ENCODE results near the gene METAP2. TPM values are rescaled to one million over a fixed set of nuclear protein-coding genes. Genes with fewer than 3 reads are reported as not detected.

The METAP2 gene
- total and polyA plus RNA-seq, 12 donors: 41.3 to 86.4 (median 58.4) TPM

DNA sequence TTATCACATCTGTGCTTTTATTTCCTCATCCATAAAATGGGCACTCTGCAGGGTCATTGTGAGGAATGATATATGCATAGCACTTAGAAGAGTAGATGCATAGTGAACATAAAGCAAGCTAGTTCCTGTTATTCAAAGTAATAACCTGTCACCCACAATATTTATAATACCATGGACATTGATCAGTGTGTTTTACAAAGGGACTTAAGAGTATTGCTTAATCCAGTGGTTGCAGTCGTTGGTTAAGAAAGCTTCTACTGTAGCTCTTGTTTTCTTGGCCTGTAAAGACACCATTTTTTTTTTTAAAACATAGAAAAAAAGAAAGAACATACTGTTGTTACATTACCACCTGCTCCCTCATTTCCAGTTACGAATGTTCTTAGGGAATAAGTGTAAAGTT is 13.1 kb downstream of the METAP2 start:
- H3K27me3 ChIP-seq: no peaks in the 10 kb centered on the region
- peaks cover 0 to 17% (median 4%) of the 10 kb centered on the region in 9 donors for H3K4me1 ChIP-seq
- H3K27ac ChIP-seq: no peak overlapping the region
- no peak overlapping the region for H3K4me3 ChIP-seq
- H3K36me3 ChIP-seq: peaks cover 0 to 89% (median 19%) of the 10 kb centered on the region in 9 donors
- intact Hi-C loops (cut with DNase I): no loop called here
- TF ChIP-seq CTCF (IDR thresholded peaks at IDR 0.05): no peak
- WGBS, 2 donors: 77 to 94% methylated on average over 2 of the region's 2 CpGs
- ATAC-seq (no peak), DNase-seq (no peak)
- H3K9me3 ChIP-seq: no peaks in the 10 kb centered on the region

DNA sequence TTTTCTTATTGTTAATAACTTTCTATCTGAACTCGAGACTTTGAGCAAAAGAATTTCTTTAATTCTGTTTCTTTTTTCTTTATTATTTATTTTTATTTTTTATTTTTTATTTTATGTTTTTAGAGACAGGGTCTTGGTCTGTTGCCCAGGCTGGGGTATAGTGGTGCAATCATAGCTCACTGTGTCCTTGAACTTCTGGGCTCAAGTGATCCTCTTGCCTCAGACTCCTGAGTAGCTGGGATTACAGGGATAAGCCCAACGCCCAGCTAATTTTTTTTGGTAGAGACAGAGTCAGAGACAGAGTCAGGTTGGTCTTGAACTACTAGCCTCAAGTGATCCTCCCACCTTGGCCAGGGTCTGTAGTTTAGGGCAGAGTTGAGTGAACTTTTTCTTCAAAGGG is 18.5 kb downstream of the METAP2 start:
- Histone ChIP-seq H3K36me3 (peaks cover 0 to 99% (median 37%) of the 10 kb centered on the region in 9 donors), H3K4me1 (no peaks in the 10 kb centered on the region), H3K4me3 (no peak overlapping the region), H3K9me3 (no peaks in the 10 kb centered on the region), H3K27ac (no peak overlapping the region), H3K27me3 (no peaks in the 10 kb centered on the region)
- ATAC-seq (no peak), DNase-seq (no peak)
- intact Hi-C loops (cut with DNase I): no loop called here
- WGBS, 2 donors: 96% methylated on average over 2 of the region's 2 CpGs
- TF ChIP-seq CTCF (IDR thresholded peaks at IDR 0.05): no peak

- H3K4me3 ChIP-seq: no peak overlapping the region
Observed at GRCh38 chr12:95494888-95495287, 20.9 kb downstream of the METAP2 start.

DNA sequence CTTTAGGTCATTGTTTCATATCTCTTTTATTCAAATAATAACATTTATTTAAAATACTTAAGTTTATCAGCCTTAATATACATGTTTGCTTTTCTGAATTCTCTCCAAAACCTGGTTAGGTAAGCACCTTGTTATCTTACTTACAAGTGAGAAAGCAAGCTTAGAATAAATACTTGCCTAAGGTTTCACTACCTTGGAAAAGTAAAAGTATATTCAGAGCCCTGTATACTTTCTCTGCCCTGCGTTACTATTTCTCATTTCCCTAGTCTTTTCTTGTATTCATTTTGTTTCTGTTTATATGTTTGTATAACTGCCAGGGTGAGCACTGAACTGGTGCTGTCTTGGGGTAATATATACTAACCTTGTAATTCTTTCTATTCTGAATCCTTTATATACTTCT is 21.5 kb downstream of the METAP2 start:
- intact Hi-C loops (cut with DNase I): no loop called here
- 92 to 98% methylated on average over 1 of the region's 1 CpG for WGBS, 2 donors
- Histone ChIP-seq H3K27ac (no peak overlapping the region), H3K4me1 (no peaks in the 10 kb centered on the region), H3K4me3 (no peak overlapping the region), H3K9me3 (peaks cover 0 to 9% (median 0%) of the 10 kb centered on the region in 11 donors), H3K27me3 (no peaks in the 10 kb centered on the region), H3K36me3 (peaks cover 0 to 99% (median 53%) of the 10 kb centered on the region in 9 donors)
- DNase-seq (no peak), ATAC-seq (no peak)
- TF ChIP-seq CTCF (IDR thresholded peaks at IDR 0.05): no peak

More at GRCh38 chr12:95494888-95495287, 20.9 kb downstream of the METAP2 start:
- peaks cover 0 to 99% (median 53%) of the 10 kb centered on the region in 9 donors for H3K36me3 ChIP-seq
- H3K27me3 ChIP-seq: no peaks in the 10 kb centered on the region
- 95 to 96% methylated on average over 2 of the region's 2 CpGs for WGBS, 2 donors
- ATAC-seq (no peak), DNase-seq (no peak)
- H3K9me3 ChIP-seq: peaks cover 0 to 9% (median 0%) of the 10 kb centered on the region in 11 donors
- H3K4me1 ChIP-seq: no peaks in the 10 kb centered on the region
- intact Hi-C loops (cut with DNase I): no loop called here
- H3K27ac ChIP-seq: no peak overlapping the region
- TF ChIP-seq CTCF (IDR thresholded peaks at IDR 0.05): no peak

Measured in heart right ventricle (tissue), 16 donors.